Right lobe of liver (tissue), 4 donors: ENCODE measurements around the gene INAVA.

Experiments
- CTCF ChIP-seq, 4 donors: fragments of 200-600 bp in 3 of 4; fragments of 450-650 bp in 1 of 4; IDR thresholded peaks; one replicate each; pipeline versions ENCODE4 v1.5.1 to v1.8.0; 2016 to 2022; ENCODE audit warnings: antibody characterized with exemption in 4 of 4, mild to moderate bottlenecking in 2 of 4
- POLR2A ChIP-seq: fragments of 450-650 bp; IDR thresholded peaks from one replicate; pipeline ENCODE4 v1.6.1; 2017; ENCODE audit warnings: antibody characterized with exemption, mild to moderate bottlenecking
- donor health status: DM: no; HTN: no; CAD: no.
- donor health status: DM: no; HTN: no; CAD: no.
- donor health status: DM: no; HTN: yes; CAD: no.

- no peak for TF ChIP-seq CTCF (IDR thresholded peaks at IDR 0.05)
- TF ChIP-seq POLR2A, result no peak
These were observed 26.9 kb downstream of the INAVA start for GRCh38 chr1:200921571-200922110.
